C1 segment of cervical spinal cord (tissue), 14 donors: ENCODE data around the gene IGFBPL1.
"Not testable (repeated sequence)": the region's sequence is repeated elsewhere in the genome, so short reads cannot be mapped to it uniquely, and the experiment has no call there.

Experiments
- DNase-seq, 14 donors: peaks; one replicate each; lab custom pipeline; 2025; lab: John Stamatoyannopoulos, UW

IGFBPL1 gene

GRCh38 chr9:38423973-38424843 is at the start of gene IGFBPL1:
Gene IGFBPL1, minus strand, starts transcription at chr9:38424454. Its CDS starts 30 bp downstream, at chr9:38424424.
- peak in 2 of 14 donors; percentile 14 to 39 for DNase-seq

DNA sequence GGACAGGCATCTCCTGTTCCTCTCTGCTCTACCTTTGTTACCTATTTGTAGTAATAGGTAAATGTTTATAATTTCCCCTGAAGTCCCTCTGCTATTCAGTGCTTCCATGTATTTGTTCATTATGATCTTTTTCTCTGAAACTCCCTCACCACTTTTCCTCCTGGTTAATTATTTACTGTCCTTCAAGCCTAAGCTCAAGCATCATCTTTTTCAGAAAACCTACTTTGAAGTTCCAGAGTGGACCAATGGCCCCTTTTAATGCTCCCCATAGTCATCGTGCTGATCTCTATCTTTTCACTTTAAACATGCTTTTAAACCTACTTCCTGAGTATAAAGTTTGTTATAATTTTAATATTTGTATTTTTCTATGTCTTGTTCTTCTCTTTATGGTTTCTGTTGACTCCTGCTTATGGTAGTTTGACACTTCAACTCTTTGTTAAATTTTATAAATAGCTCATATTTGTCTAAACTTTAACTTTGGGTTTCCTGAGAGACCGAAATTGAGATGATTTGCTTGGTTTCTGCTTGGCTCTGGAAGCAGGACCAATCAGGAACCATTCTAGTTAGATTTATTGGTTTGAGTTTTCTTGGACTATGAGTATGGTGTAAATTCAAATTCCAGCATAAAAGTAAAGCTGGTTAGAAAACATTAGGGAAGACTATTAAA is 48.5 kb upstream of the IGFBPL1 start:
- DNase-seq: not testable (repeated sequence)

GRCh38 chr9:38467404-38467803 is 43.1 kb upstream of the IGFBPL1 start:
- DNase-seq: no peak

DNA sequence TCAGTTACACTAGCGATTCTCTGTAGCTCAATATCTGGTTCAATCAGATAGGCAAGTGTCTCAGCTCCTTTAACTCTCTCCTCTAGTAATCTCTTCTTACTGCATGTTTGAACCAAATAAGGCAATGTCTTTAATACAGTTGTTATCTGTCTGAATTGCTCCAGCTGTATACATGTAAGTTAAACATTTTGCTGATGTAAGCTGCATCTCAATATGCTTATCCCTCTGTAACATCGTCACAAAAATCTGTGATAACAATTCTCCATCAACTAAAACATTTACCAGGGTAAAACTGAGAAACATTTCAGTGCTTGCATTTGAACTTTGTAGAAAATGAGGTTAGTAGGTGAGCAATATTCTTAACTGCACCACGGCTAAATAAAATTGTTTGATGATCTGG is 29.6 kb upstream of the IGFBPL1 start:
- no peak for DNase-seq

DNA sequence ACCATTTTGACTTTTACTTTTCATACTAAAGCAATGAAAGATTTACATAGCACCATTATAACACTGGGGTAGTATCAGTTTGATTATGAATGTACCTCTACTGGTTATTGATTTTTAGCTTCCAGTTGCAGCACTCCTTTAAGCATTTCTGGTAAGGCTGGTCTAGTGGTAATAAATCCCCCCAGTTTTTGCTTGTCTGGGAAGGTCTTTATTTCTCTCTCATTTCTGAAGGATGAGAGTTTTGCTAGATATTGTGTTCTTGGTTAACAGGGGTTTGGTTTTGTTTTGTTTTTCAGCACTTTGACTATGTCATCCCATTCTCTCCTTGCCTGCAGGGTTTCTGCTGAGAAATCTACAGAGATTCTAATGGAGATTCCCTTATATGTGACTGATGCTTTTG is 26.9 kb upstream of the IGFBPL1 start:
- DNase-seq: no peak

- DNase-seq: no peak
Observed at GRCh38 chr9:38447703-38448102, 23.4 kb upstream of the IGFBPL1 start.

GRCh38 chr9:38445154-38446043 is 21.1 kb upstream of the IGFBPL1 start:
- no peak for DNase-seq

- DNase-seq: no peak
Observed at GRCh38 chr9:38443597-38443996, 19.3 kb upstream of the IGFBPL1 start.

DNA sequence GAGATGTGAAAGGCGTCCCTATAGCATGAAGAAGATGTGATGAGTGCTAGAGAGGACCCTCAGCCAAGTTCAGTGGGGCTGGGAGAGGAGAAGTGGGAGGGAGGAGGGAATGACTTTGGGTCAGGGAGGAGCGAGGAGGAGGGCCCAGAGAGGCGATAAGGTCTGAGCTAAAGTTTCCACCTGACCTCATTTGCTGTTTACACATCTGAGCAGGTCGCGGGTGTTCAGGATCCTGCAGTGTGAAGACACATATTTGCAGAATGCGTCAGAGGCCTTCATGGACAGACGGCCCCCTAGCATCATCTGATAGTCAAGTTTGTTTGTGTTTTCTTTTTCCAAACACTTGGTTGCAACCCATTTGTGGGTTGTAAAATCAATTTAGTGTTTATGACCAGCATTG is 18.9 kb upstream of the IGFBPL1 start:
- no peak for DNase-seq

DNA sequence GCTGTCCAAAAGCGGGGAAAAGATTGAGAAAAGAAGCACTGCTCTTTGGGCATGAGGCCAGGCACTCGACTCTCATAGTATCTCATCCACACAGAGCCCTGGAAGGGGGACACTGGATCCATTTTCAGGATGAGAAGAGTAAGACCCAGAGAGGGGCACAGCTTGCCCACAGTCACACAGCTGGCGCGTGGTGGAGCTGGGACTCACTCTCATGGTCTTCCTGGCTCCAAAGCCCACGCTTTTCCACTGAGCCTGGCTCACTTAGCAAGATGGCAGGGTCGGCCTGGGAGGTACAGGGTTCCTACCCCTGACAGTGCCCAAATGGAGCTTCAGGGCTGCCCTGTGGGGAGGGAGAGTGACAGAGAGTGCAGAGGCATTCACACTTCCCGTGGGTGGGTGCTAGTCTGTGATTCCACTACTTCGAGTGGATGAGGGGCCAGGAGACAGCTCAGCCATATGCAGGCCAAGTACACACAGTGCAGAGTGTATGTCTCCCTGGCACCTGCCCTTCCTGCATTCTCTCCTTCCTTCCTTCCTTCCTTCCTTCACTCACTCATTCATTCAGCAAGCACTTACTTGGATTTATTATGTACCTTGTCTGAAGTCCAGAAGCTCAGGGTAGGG is 18.3 kb upstream of the IGFBPL1 start:
- no peak for DNase-seq

DNA sequence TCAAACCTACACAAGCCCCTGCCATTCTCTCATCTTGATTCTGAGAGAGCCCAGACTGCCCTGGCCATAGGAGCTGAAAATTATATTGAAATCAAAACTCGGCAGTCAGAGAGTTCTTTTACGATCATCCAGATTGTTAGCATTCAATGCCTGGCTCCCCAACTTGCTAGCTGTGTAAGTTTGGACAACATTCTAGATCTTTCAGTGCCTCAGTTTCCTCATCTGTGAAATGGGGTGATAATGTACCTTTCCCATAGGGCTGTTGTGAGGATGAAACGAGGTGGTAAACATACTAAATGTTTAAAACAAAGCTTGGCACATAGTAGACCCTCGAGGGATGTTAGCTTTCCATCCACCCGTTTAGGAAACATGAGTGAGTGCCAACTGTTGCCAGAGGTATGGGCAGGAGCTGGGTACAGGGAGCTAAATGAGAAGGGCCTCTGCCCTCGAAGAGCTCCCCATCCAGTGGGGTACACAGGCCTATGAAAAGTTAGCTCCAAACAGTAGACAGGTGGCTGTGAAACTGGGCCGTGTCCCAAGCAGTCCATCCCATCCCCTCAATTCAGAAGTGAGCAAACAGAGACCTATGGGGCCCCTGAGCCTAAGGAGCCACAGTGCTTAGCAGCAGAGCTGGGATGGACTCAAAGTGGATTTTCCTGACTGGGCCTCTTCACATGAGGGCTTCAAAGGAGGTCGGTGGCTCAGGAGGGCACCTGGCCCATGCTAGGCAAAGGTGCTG is 17.3 kb upstream of the IGFBPL1 start:
- no peak for DNase-seq

- DNase-seq: no peak
Observed at GRCh38 chr9:38440516-38440915, 16.3 kb upstream of the IGFBPL1 start.

- DNase-seq: no peak
Observed at GRCh38 chr9:38439916-38440301, 15.7 kb upstream of the IGFBPL1 start.

- no peak for DNase-seq
Observed at GRCh38 chr9:38439291-38439915, 15.1 kb upstream of the IGFBPL1 start.

DNA sequence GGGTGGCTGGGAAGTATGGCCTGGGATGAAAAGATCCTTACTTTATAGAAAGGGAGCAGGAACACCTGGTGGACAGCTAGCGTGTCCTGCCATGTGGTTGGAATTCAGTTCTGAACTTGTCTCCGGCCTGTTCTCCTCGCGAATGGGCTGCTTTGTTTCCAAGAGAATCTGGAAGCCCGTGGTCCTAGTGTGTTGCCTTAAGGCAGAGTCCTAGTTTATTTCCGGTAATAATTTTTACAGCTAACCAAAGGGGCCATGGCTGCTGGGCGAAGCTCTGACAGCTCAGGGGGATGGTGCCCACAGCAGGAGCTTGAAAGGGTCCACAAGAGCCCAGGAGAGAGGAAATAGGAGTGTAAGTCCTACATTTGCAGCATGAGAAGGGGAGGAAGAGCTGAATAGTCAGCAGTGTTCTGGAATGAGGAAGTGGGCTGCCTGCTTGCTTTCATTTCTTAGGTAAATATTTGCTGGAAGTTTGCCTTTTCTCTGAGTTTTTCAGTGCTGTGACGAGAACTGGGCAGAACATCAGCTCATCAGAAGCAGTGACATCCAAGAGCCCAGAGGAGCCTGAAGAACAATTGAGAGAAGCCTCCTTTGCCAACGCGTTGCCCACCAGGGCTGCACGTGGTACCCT is 13.1 kb upstream of the IGFBPL1 start:
- no peak for DNase-seq

DNA sequence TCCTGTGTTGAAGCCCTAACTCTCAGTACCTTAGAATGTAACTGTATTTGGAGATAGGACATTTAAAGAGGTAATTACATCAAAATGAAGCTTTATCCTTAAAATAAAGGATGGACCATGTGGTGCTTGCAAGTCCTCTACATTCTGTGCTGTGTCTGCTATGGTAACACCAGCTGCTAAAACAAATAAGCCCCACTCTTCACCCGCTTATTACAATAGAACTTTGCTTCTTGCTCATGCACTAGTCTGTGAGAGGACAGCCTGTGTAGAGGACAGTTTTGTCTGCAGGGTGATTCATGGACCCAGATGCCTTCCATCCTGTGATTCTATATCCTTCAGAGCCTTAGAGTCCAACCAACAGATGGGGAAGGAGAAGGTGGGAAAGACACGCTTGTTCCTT is 12.5 kb upstream of the IGFBPL1 start:
- DNase-seq: no peak

DNA sequence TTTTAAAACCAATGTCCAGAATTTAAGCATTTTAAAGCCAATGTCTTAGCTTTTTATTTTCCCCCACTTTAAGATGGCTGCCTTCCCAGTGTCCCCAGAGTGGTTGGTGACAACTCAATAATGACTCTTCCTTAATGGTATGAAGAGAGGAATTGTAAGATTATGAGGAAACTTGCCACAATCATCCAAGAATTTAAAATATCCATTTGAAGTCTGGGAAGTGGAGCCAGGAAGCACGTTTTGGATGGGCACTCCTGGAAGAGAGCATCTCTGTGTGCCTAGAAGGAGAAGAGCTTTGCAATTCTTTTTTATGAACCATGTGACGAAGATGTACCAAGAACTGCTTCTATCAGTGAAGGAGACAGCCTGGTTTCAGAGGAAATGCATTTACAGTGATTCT is 11.3 kb upstream of the IGFBPL1 start:
- DNase-seq: no peak

GRCh38 chr9:38434853-38435252 is 10.6 kb upstream of the IGFBPL1 start:
- DNase-seq: no peak

DNA sequence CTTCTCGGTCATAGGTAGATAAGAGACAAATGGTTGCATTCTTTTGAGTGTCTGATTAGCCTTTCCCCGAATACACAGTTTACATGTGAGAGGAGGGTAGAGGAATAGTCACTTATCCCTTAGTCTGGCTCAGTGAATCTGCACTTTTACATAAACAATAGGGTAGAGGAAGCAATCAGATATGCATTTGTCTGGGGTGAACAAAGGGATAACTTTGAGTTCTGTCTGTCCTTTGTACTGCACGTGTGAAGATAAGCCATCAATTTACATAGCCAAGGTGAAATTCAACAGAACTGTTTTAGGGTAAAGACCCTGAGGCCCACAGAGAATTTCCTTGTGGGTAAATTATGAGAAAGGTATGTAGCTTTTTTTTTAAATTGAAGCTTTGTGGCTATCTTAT is 10.1 kb upstream of the IGFBPL1 start:
- no peak for DNase-seq

GRCh38 chr9:38432922-38433510 is 8.8 kb upstream of the IGFBPL1 start:
- DNase-seq: no peak
